Right renal pelvis (tissue), 4 donors: Measurements from ENCODE around the gene SH3GL1. TPM values are rescaled to one million over a fixed set of nuclear protein-coding genes. Genes with fewer than 3 reads are reported as not detected.

Experiments used
- DNase-seq, 4 donors: peaks; one replicate each; pipeline ENCODE4 v3.0.0-alpha.2; 2013; ENCODE audit warnings: low read depth in 4 of 4, low spot score in 3 of 4, missing footprints in 1 of 4
- polyA plus RNA-seq, 4 donors: library from polyadenylated mRNA; unstranded; fragments of 120-200 nt; gene quantifications; one replicate each; pipeline ENCODE4 v1.2.1, GENCODE V29; 2013; ENCODE audit not compliant: insufficient read length in 4 of 4

SH3GL1 gene
- polyA plus RNA-seq, 4 donors: 60.1 to 82.5 (median 64.7) TPM

GRCh38 chr19:4366666-4367335, 33.5 kb downstream of the SH3GL1 start:
- no peak for DNase-seq

- DNase-seq: no peak
These were observed 34.3 kb downstream of the SH3GL1 start for GRCh38 chr19:4365791-4366665.

GRCh38 chr19:4365341-4365740, 35.0 kb downstream of the SH3GL1 start:
- DNase-seq: no peak

- no peak for DNase-seq
These were observed 36.6 kb downstream of the SH3GL1 start for GRCh38 chr19:4363571-4364304.

- no peak for DNase-seq
These were observed 37.4 kb downstream of the SH3GL1 start for GRCh38 chr19:4362831-4363545.

- no peak for DNase-seq
These were observed 38.1 kb downstream of the SH3GL1 start for GRCh38 chr19:4362101-4362828.

GRCh38 chr19:4361152-4362046, 38.9 kb downstream of the SH3GL1 start:
- DNase-seq: no peak

GRCh38 chr19:4360641-4361151, 39.7 kb downstream of the SH3GL1 start:
- DNase-seq: no peak

- no peak for DNase-seq
These were observed 40.2 kb downstream of the SH3GL1 start for GRCh38 chr19:4360081-4360569.

- DNase-seq: no peak
These were observed 40.7 kb downstream of the SH3GL1 start for GRCh38 chr19:4359627-4360000.

- no peak for DNase-seq
These were observed 41.4 kb downstream of the SH3GL1 start for GRCh38 chr19:4358709-4359626.

- no peak for DNase-seq
These were observed 42.4 kb downstream of the SH3GL1 start for GRCh38 chr19:4357921-4358326.

- no peak for DNase-seq
These were observed 43.1 kb downstream of the SH3GL1 start for GRCh38 chr19:4357095-4357797.

GRCh38 chr19:4354897-4355296, 45.5 kb downstream of the SH3GL1 start:
- DNase-seq: no peak

- no peak for DNase-seq
These were observed 46.1 kb downstream of the SH3GL1 start for GRCh38 chr19:4354282-4354681.

- DNase-seq: no peak
These were observed 47.6 kb downstream of the SH3GL1 start for GRCh38 chr19:4352701-4353121.

- no peak for DNase-seq
These were observed 49.6 kb downstream of the SH3GL1 start for GRCh38 chr19:4350726-4351125.
